Measurements from ENCODE around the gene EFCAB9. TPM values are rescaled to one million over a fixed set of nuclear protein-coding genes. Genes with fewer than 3 reads are reported as not detected.

EFCAB9 gene
- total and polyA plus RNA-seq, 2 of the 13 experiments (the other 11 are each of a cell fraction or from before 2014, with no cell fraction given), result not detected

- Histone ChIP-seq H2AFZ (ENCODE audit: low read length) (no peak overlapping the region), H3K27ac (ENCODE audit: extremely low read length, insufficient read depth, low read length) (peak overlapping the region; percentile 65), H3K4me2 (ENCODE audit: low read depth, low read length) (peak overlapping the region; percentile 66), H4K20me1 (ENCODE audit: insufficient read depth, low read length) (no peaks in the 10 kb centered on the region), H3K9me3 (ENCODE audit: low read length) (no peaks in the 10 kb centered on the region), H3K4me1 (ENCODE audit: insufficient read depth, low read length) (peaks cover 63% of the 10 kb centered on the region), H3K4me3 (replicated peaks in 1 of 3; ENCODE audit: insufficient read depth in 1 of 3, low read depth in 2 of 3, low read length in 3 of 3) (peak overlapping the region in 1 of 3 experiments; percentile 42; a peak in 3 of 6 replicates), H3K9ac (ENCODE audit: insufficient read depth, low read depth, low read length) (peak overlapping the region; percentile 20), H3K79me2 (ENCODE audit: insufficient read depth, low read length) (peaks cover 28% of the 10 kb centered on the region), H3K27me3 (ENCODE audit: control insufficient read depth in 1 of 2, insufficient read depth in 2 of 2, low read length in 2 of 2) (no peaks in the 10 kb centered on the region), H3K36me3 (replicated peaks in 1 of 2; ENCODE audit: control insufficient read depth in 1 of 2, insufficient read depth in 2 of 2, low read length in 2 of 2) (peaks cover 2 to 24% of the 10 kb centered on the region in 2 experiments)
- POLR2A ChIA-PET, result interaction anchor here (0.5 to 1.8 kb wide), 3 partner anchors 13 to 47 kb away, joined by 3 to 8 read pairs (median 4); partner anchors contain the start of gene UBTD2
- 48% methylated on average over 3 of the region's 3 CpGs for WGBS (ENCODE audit: low lambda C conversion rate)
- intact Hi-C loops (cut with micrococcal nuclease; ENCODE audit: unreplicated experiment), result loop anchor here (5.0 kb wide), 1 partner anchor 46 kb away; the partner anchor contains the start of gene UBTD2
- FAIRE-seq, result no peak
- in situ Hi-C loops (cut with HindIII; ENCODE audit: extremely low pct_ligation_motif_present, low pct_unique_long_range_greater_than_20kb), result no loop called here
- CTCF ChIA-PET (ENCODE audit: low intra/inter-chr PET ratio, low total read pairs), result no interaction called here
- BruUV-seq (replicated peaks), result no TSS peak
- ATAC-seq, result peak; percentile 74
- peak; percentile 52 for DNase-seq (ENCODE audit: low spot score)
- 0 out of 2 replicates have a peak, but pooled peaks have one; percentile 14 for TF ChIP-seq IRF2 (CRISPR knock-in tag; IDR thresholded peaks at IDR 0.05)
- no peak for TF ChIP-seq ZSCAN25 (CRISPR knock-in tag; IDR thresholded peaks at IDR 0.05)
- no peak for TF ChIP-seq ZNF556 (CRISPR knock-in tag; IDR thresholded peaks at IDR 0.05; ENCODE audit: borderline replicate concordance)
- no peak for TF ChIP-seq ZNF597 (CRISPR knock-in tag; IDR thresholded peaks at IDR 0.05)
- TF ChIP-seq PCBP1 (IDR thresholded peaks at IDR 0.05; ENCODE audit: borderline replicate concordance, low read depth, low read length), result no peak
- TF ChIP-seq MED13 (CRISPR knock-in tag; IDR thresholded peaks at IDR 0.05), result no peak
- TF ChIP-seq YEATS4 (CRISPR knock-in tag; IDR thresholded peaks at IDR 0.05; ENCODE audit: borderline replicate concordance), result no peak
- no peak for TF ChIP-seq TSC22D2 (CRISPR knock-in tag; IDR thresholded peaks at IDR 0.05; ENCODE audit: borderline replicate concordance)
- no peak for TF ChIP-seq ZNF720 (CRISPR knock-in tag; IDR thresholded peaks at IDR 0.05)
- no peak for TF ChIP-seq ZFP90 (CRISPR knock-in tag; IDR thresholded peaks at IDR 0.05; ENCODE audit: borderline replicate concordance)
- no peak for TF ChIP-seq BRD4 (CRISPR knock-in tag; IDR thresholded peaks at IDR 0.05)
- TF ChIP-seq FOXP1 (IDR thresholded peaks at IDR 0.05), result no peak
- TF ChIP-seq FOXP1 (CRISPR knock-in tag; IDR thresholded peaks at IDR 0.05), result no peak
- no peak for TF ChIP-seq ZNF432 (CRISPR knock-in tag; IDR thresholded peaks at IDR 0.05; ENCODE audit: borderline replicate concordance)
- TF ChIP-seq SP2 (CRISPR knock-in tag; IDR thresholded peaks at IDR 0.05), result no peak
- no peak for TF ChIP-seq KMT2B (CRISPR knock-in tag; IDR thresholded peaks at IDR 0.05)
- no peak for TF ChIP-seq SOX13 (IDR thresholded peaks at IDR 0.05)
- TF ChIP-seq SOX13 (CRISPR knock-in tag; conservative IDR thresholded peaks at IDR 0.05 in 1 of 2, IDR thresholded peaks at IDR 0.05 in 1 of 2), result no peak
- TF ChIP-seq SSRP1 (CRISPR knock-in tag; IDR thresholded peaks at IDR 0.05), result no peak
- TF ChIP-seq ZNF614 (CRISPR knock-in tag; IDR thresholded peaks at IDR 0.05; ENCODE audit: borderline replicate concordance), result no peak
- no peak for TF ChIP-seq DMTF1 (CRISPR knock-in tag; IDR thresholded peaks at IDR 0.05)
- TF ChIP-seq TGIF2 (CRISPR knock-in tag; IDR thresholded peaks at IDR 0.05), result no peak
Measured at GRCh38 chr5:172235827-172236736, 42.1 kb downstream of the EFCAB9 start.
